OCI-M2 (cell line): ENCODE data around the gene ZNF697.

Source experiments
- DNase-seq: peaks from one replicate; lab custom pipeline; 2025; ENCODE audit not compliant: unreplicated experiment; lab: John Stamatoyannopoulos, UW

ZNF697 gene

GRCh38 chr1:119664067-119664466 lies 16.0 kb upstream of the ZNF697 start:
- DNase-seq = no peak

GRCh38 chr1:119662034-119662437 lies 14.0 kb upstream of the ZNF697 start:
- DNase-seq = no peak

GRCh38 chr1:119660253-119661083 lies 12.4 kb upstream of the ZNF697 start:
- DNase-seq = no peak

GRCh38 chr1:119659628-119660027 lies 11.6 kb upstream of the ZNF697 start:
- DNase-seq = no peak

GRCh38 chr1:119656410-119656955 lies 8.4 kb upstream of the ZNF697 start:
- no peak for DNase-seq

DNA sequence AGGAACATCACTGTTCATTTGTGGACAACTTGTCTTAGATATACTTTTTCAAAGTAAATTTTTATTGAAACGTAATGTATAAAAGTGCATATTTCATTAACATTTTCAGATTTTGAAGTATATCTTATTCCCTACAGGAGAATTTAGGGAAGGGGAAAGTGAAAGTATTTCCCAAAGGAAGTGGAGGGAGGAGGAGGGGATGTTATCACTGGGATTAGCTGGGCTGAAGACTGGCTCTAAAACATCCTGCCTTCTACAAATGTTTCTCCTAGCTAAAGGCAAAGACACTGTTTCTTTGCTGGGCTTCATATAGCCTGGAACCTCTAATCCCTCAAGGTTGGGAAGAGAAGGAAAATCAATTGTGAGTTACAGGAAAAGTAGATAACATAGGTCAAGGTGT lies 7.1 kb upstream of the ZNF697 start:
- no peak for DNase-seq

GRCh38 chr1:119653839-119654170 lies 5.7 kb upstream of the ZNF697 start:
- DNase-seq = no peak

DNA sequence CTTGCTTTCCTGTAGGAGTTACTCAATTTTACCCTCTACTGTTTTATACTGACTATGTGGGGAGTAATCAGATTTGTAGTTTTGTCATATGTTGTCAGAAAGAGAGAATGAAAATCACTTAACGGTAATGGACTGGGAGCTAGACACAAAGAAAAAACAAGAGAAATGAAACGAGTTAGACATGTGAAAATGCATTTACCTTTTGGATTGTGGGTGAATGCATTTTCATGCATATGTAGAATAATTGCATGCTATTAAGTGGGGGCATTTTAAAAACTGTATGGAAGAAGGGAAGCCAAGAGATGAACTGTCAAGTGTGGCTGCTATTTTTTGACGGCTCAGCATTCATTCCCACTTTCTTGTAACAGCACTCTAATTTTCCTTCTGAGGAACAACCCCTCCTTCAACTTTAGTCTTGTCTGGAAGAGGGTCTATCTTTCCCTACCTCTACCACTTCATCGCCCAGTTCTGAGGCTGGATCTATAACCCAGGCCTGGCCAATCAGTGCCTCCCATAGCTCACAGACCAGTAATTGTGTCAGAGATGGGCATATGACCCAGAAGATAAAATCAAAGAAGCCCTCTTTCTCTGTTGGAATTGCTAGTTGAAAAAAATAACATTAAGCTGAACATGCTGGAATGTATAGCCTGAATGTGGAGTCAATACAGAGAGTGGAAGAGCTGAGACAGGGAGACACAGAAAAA lies 5.2 kb upstream of the ZNF697 start:
- no peak for DNase-seq

GRCh38 chr1:119652587-119652986 lies 4.5 kb upstream of the ZNF697 start:
- DNase-seq = no peak

DNA sequence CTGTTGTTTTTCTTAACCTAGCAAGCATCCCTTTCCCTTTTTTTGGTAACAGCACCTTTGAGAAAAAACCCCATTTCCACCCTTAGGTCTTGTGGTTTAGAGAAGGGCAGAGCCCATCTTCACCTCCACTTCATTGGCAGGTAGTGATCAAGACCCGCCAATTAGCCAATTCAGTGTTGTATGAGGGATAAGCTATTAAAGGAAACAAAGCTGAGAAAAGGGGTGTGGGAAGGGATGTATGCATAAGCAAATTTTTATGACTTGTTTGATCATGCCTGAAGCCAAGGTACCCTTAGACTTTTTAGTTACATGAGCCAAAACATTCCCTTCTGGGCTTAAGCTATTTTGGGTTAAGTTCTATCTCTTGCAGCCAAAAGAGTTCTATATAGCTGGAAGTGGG lies 3.6 kb upstream of the ZNF697 start:
- DNase-seq = no peak

- DNase-seq = no peak
Measured at GRCh38 chr1:119651133-119651532, 3.1 kb upstream of the ZNF697 start.

DNA sequence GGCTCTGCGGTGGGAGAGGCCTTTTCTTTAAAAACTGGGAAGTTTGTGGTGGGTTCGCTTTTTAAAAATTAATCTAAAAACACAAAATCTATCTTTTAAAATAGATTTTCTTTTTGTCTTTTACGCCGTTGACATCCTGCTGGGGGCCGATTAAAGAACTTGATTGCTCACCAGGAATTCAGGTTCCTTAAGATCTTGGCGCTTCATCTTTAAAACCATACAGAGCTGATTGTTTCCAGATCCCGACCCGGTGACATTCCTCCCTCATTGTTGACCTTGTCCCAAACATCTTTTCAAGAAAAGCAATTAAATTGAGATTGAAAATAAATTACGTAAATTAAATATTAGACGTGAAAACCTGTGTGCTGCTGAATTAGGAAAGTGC lies 546 bp upstream of the ZNF697 start:
- DNase-seq = no peak

DNA sequence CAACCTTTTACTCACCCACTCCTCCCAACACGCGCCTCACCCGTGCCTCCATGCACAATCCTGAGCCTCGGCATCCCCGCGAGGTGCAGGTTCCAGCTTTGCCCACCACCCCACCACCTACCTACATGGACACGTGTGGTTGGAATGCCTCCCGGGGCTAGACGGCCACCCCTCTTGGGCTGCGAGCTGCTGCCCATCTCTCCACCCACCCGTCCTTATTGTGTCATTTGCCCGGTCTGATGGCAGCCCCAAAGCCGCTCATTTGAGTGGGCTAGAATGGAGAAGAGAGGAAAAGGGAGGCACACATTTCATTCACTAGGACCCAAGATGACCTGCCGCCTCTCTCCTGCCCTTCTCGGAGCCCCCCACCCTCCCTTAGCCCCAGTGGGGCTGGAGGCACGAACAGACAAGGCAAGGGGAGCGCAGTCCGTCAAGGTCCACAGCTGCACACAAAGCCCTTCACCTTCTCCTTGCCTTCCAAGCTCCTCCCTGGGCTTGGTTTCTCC lies 785 bp downstream of the ZNF697 start:
- no peak for DNase-seq

- no peak for DNase-seq
Measured at GRCh38 chr1:119646521-119647227, 1.4 kb downstream of the ZNF697 start.

DNA sequence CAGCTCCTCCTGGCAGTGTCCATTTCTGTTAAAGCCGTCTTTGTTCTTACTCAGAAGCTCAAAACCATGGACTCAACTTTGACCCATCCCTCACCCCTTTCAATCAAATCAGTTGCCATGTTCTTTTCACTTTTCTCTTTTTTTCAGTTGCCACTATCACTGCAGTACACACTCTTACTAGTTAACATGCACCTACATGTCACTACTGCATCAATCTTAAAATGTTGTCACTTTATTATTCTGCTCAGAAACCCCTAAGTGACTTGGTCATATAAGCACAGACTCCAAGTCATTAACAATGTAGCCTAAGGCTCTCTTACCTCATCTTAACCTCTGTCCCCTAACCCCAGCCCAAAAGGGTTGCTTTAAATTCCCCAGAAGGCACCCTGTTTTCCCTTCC lies 9.0 kb downstream of the ZNF697 start:
- no peak for DNase-seq

- DNase-seq = no peak
Measured at GRCh38 chr1:119637710-119638109, 10.4 kb downstream of the ZNF697 start.

DNA sequence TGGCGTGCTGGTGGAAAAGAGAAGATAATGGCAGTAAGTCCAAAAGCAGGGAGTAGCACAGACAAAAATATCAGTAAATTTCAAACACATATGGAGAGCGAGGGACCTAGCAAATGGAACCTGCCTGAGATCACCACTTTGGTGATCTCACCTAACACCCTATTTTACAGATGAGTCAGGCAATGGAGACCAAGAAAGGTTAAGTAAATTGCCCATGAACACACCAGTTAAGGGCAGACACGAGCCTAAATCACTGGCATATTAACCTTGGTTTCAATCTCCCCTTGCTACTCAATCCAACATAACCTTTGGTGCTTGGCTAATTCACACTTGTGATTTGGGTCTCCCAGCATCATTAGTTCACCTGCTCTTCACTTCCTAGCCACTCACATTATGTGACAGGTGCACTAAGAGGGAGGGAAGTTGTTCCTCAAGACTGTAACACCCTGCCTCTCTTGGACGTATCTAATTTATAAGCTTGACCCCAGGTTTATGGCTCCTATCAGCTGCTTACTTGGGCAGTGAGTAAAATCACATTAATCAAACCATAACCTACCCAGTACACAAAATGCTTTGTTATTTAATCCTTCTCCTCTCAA lies 11.5 kb downstream of the ZNF697 start:
- DNase-seq = no peak

DNA sequence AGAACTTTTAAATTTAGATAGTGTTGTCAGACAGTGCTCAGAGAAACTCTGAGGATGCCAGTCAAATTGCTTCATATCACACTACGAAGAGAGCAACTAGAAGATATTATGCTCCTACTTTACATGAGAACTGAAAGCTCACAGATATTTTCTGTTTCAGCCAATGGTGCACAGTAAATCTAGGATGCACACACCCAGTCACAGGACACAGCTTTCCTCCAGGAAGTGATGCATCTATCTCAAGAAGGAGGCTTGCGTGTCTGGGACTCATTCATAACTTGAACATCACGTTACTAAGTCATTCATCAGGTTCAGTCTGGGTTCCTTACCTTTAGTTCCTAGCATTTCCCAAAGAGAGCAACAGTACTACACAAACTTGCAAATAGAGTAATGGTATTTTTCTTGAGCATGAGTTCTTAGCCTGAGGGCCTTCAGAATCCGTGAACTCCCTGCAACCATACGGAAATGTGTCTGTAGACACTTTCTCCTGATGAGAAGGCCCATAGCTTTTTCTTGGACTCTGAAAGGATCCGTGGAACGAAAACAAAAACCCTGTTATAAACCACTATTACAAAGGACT lies 12.2 kb downstream of the ZNF697 start:
- no peak for DNase-seq

GRCh38 chr1:119634016-119634415 lies 14.1 kb downstream of the ZNF697 start:
- no peak for DNase-seq

DNA sequence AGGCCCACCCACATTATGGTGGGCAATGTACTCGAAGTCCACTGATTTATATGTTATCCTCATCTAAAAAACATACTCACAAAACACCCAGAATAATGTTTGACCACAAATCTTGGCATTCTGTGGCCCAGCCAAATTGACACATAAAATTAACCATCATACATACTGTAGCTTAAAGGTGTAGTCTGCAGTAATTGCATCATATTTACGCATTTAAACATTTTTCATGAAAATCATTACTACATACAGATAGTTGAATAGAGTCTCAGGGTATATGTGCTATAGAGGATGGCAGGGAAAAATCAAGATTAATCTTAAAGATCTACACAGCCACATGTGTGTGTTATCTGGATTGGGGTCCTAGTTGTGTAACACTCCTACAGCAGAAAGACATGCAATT lies 14.5 kb downstream of the ZNF697 start:
- no peak for DNase-seq

DNA sequence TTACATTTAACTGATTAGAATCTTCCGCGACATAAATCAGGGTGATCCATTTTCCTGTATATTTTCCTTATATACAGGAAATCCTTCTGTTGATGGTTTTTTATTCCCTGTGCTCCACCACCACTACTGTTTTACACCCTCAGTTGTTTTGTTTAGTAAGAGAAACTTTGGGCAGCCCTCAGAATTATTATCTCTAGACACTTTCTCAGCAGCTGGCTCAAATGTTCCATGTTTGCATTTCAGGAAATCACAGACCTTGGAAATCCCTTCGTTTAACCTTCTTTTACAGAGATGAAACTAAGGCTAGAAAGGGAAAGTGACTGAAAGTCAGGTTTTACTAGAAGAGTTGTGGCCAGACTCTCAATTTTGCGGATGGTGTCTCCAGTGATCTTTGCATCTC lies 15.2 kb downstream of the ZNF697 start:
- DNase-seq = no peak
